Common myeloid progenitor, CD34-positive (primary cell): ENCODE results near the gene PRSS27.

ENCODE experiments used
- CTCF ChIA-PET: fragments of 350-600 bp; sonication (Branson Sonifier 250); formaldehyde crosslinking; loops from one replicate; lab custom pipeline; 2021; ENCODE audit warnings: antibody characterized with exemption; lab: Charles Lee
- POLR2A ChIA-PET: fragments of 350-600 bp; sonication (Branson Sonifier 250); formaldehyde crosslinking; loops from one replicate; lab custom pipeline; 2021; ENCODE audit warnings: antibody characterized with exemption; lab: Charles Lee
- DNase-seq, 3 donors: peaks; one replicate each; pipeline versions ENCODE4 v3.0.0 to v3.0.0-alpha.2; 2013
- H3K27ac ChIP-seq, 2 experiments: 1 replicate in 1 of 2; 2 replicates in 1 of 2; pipeline ENCODE4 v1.7.0; 2013; ENCODE audit warnings: inconsistent platforms in 2 of 2, low read length in 2 of 2, mild to moderate bottlenecking in 2 of 2, low read depth in 1 of 2, moderate library complexity in 1 of 2; ENCODE audit not compliant: severe bottlenecking in 2 of 2, insufficient read depth in 1 of 2, poor library complexity in 1 of 2
- H3K27me3 ChIP-seq, 5 experiments: replicated peaks in 2 of 5; 1 replicate in 3 of 5; 2 replicates in 2 of 5; pipeline versions ENCODE4 v1.6.1 to v1.7.0; 2013; ENCODE audit warnings: low read length in 4 of 5, mild to moderate bottlenecking in 2 of 5, moderate library complexity in 2 of 5, inconsistent platforms in 1 of 5; ENCODE audit not compliant: insufficient read depth in 5 of 5, control insufficient read depth in 4 of 5
- H3K36me3 ChIP-seq, 4 experiments: 1 replicate in 2 of 4; 2 replicates in 2 of 4; pipeline versions ENCODE4 v1.6.1 to v1.7.0; 2013; ENCODE audit warnings: low read length in 3 of 4, control low read depth in 1 of 4, mild to moderate bottlenecking in 1 of 4; ENCODE audit not compliant: control insufficient read depth in 4 of 4, insufficient read depth in 4 of 4
- H3K4me1 ChIP-seq, 4 experiments: 1 replicate in 3 of 4; 2 replicates in 1 of 4; pipeline versions ENCODE4 v1.6.1 to v1.7.1; 2013; ENCODE audit warnings: low read length in 3 of 4, mild to moderate bottlenecking in 3 of 4, control low read depth in 1 of 4, inconsistent platforms in 1 of 4, moderate library complexity in 1 of 4; ENCODE audit not compliant: control insufficient read depth in 4 of 4, insufficient read depth in 4 of 4; ENCODE audit errors: control extremely low read depth in 1 of 4
- H3K4me3 ChIP-seq, 7 experiments: 1 replicate in 4 of 7; 2 replicates in 3 of 7; pipeline versions ENCODE4 v1.5.1 to v1.7.0; 2013; ENCODE audit warnings: mild to moderate bottlenecking in 7 of 7, low read length in 6 of 7, moderate library complexity in 6 of 7, inconsistent platforms in 2 of 7, low read depth in 2 of 7, control low read depth in 1 of 7; ENCODE audit not compliant: insufficient read depth in 4 of 7, control insufficient read depth in 1 of 7; ENCODE audit errors: extremely low read depth in 1 of 7
- H3K9me3 ChIP-seq, 5 experiments: 1 replicate in 4 of 5; 2 replicates in 1 of 5; pipeline versions ENCODE4 v1.6.1 to v1.7.1; 2013; ENCODE audit warnings: low read length in 4 of 5, mild to moderate bottlenecking in 2 of 5, inconsistent platforms in 1 of 5, low read depth in 1 of 5, moderate library complexity in 1 of 5; ENCODE audit not compliant: control insufficient read depth in 4 of 5, insufficient read depth in 2 of 5; ENCODE audit errors: control extremely low read depth in 1 of 5
- WGBS: methylation state at CpG from one replicate; pipeline ENCODE4 v1.1.5; 2013; ENCODE audit not compliant: insufficient coverage; 5-methylcytosine and 5-hydroxymethylcytosine counted together

PRSS27 gene

GRCh38 chr16:2664574-2664982, 55.4 kb downstream of the PRSS27 start:
- WGBS = 92% methylated on average over 9 of the region's 9 CpGs
- H3K4me1 ChIP-seq = peaks cover 0 to 1% (median 0%) of the 10 kb centered on the region in 4 experiments
- H3K36me3 ChIP-seq = peaks cover 0 to 19% (median 2%) of the 10 kb centered on the region in 4 experiments
- ChIA-PET CTCF (interaction anchor here (1.8 kb wide), 1 partner anchor 16 kb away, joined by 9 read pairs; no protein-coding TSS in a partner anchor), POLR2A (no interaction called here)
- DNase-seq = no peak
- H3K27me3 ChIP-seq = no peaks in the 10 kb centered on the region
- H3K27ac ChIP-seq = no peak overlapping the region
- no peaks in the 10 kb centered on the region for H3K9me3 ChIP-seq
- no peak overlapping the region for H3K4me3 ChIP-seq

GRCh38 chr16:2663553-2664546, 56.2 kb downstream of the PRSS27 start:
- 84% methylated on average over 18 of the region's 23 CpGs for WGBS
- CTCF ChIA-PET = interaction anchor here (1.8 kb wide), 1 partner anchor 15 kb away, joined by 9 read pairs; no protein-coding TSS in a partner anchor
- H3K4me3 ChIP-seq = no peak overlapping the region
- no peaks in the 10 kb centered on the region for H3K9me3 ChIP-seq
- H3K27ac ChIP-seq = peak overlapping the region in 1 of 2 experiments; percentile 21
- H3K36me3 ChIP-seq = peaks cover 0 to 18% (median 2%) of the 10 kb centered on the region in 4 experiments
- POLR2A ChIA-PET = no interaction called here
- peaks cover 0 to 1% (median 0%) of the 10 kb centered on the region in 4 experiments for H3K4me1 ChIP-seq
- H3K27me3 ChIP-seq = no peaks in the 10 kb centered on the region
- DNase-seq = peak in 1 of 3 donors; percentile 8
